Adrenal gland (tissue), 5 donors: ENCODE data around the gene SCCPDH.

Experiments used
- POLR2A ChIP-seq, 2 donors: fragments of 450-650 bp; IDR thresholded peaks; one replicate each; pipeline ENCODE4 v1.6.1; 2017; ENCODE audit warnings: antibody characterized with exemption in 2 of 2, mild to moderate bottlenecking in 2 of 2, moderate library complexity in 1 of 2
- TF ChIP-seq, protein P1 (sequence below), 6 experiments: fragments of 450-650 bp in 4 of 6; fragments of 200-600 bp in 2 of 6; sonication (generic) in 1 of 6; IDR thresholded peaks; 1 replicate in 5 of 6; 2 replicates in 1 of 6; pipeline versions ENCODE4 v1.5.1 to v1.8.0; 2016 to 2021; ENCODE audit warnings: antibody characterized with exemption in 6 of 6, mild to moderate bottlenecking in 2 of 6, moderate library complexity in 1 of 6
- donor health status: DM: no; HTN: no; CAD: no.

DNA sequence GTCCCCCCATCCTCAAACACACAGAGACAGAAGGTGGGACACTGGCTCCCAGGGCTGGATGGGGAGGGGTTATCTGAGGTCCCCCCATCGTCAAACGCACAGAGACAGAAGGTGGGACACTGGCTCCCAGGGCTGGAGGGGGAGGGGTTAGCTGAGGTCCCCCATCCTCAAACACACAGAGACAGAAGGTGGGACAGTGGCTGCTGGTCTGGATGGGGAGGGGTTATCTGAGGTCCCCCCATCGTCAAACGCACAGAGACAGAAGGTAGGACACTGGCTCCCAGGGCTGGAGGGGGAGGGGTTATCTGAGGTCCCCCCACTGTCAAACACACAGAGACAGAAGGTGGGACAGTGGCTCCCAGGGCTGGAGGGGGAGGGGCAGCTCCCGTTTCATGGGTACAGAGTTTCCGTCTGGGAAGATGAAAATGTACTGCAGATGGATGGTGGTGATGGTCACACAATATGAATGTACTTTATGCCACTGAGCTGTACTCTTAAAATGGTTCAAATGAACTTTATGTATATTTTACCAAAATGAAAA, 69.2 kb downstream of the SCCPDH start:
- TF ChIP-seq, protein P1, sequence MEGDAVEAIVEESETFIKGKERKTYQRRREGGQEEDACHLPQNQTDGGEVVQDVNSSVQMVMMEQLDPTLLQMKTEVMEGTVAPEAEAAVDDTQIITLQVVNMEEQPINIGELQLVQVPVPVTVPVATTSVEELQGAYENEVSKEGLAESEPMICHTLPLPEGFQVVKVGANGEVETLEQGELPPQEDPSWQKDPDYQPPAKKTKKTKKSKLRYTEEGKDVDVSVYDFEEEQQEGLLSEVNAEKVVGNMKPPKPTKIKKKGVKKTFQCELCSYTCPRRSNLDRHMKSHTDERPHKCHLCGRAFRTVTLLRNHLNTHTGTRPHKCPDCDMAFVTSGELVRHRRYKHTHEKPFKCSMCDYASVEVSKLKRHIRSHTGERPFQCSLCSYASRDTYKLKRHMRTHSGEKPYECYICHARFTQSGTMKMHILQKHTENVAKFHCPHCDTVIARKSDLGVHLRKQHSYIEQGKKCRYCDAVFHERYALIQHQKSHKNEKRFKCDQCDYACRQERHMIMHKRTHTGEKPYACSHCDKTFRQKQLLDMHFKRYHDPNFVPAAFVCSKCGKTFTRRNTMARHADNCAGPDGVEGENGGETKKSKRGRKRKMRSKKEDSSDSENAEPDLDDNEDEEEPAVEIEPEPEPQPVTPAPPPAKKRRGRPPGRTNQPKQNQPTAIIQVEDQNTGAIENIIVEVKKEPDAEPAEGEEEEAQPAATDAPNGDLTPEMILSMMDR (IDR thresholded peaks at IDR 0.05), result no peak
- TF ChIP-seq POLR2A (IDR thresholded peaks at IDR 0.05), result no peak
